T-helper 1 cell (primary cell): ENCODE measurements around the gene DVL3.

Source experiments
- DNase-seq, 5 donors: peaks; one replicate each; pipeline ENCODE4 v3.0.0-alpha.2; 2012 to 2020

DVL3 gene

GRCh38 chr3:184211718-184212117 is 56.5 kb downstream of the DVL3 start:
- DNase-seq: no peak

- no peak for DNase-seq
Measured at GRCh38 chr3:184218814-184219213, 63.6 kb downstream of the DVL3 start.

- no peak for DNase-seq
Measured at GRCh38 chr3:184222521-184222920, 67.3 kb downstream of the DVL3 start.
